ENCODE results near the gene CACNA1B. TPM values are rescaled to one million over a fixed set of nuclear protein-coding genes. Genes with fewer than 3 reads are reported as not detected.

Gene CACNA1B
- total RNA-seq, 6 donors from 2014 or later, result 0.03 to 0.15 (median 0.03) TPM; not detected in 3

DNA sequence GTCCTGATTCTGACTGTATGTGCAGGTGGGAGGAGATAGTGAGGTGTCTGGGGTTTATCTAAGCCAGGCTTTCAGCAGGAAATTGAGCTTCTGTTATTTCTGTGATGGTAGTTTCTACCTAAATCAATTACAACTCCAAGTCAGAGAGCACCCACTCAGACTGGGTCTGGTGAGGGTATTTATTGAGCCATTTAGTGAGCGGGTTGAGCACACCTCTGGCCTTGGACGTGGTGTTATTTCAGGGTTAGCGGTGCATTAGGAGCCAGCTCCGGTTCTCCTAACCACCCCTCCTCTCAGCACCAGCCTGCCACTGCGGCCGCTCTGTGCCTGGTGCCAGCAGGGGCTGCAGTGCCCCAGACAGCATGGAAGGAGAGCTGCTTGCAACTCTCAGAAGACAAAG lies 238.9 kb downstream of the CACNA1B start:
- Histone ChIP-seq H3K9me3 (no peaks in the 10 kb centered on the region), H3K4me3 (no peak overlapping the region), H3K4me1 (no peaks in the 10 kb centered on the region), H3K27me3 (no peaks in the 10 kb centered on the region), H3K27ac (no peak overlapping the region), H3K36me3 (no peaks in the 10 kb centered on the region)
- ATAC-seq (ENCODE audit: low FRiP score in 2 of 2) (no peak), DNase-seq (peak; percentile 6 to 33)
- TF ChIP-seq, protein P1, sequence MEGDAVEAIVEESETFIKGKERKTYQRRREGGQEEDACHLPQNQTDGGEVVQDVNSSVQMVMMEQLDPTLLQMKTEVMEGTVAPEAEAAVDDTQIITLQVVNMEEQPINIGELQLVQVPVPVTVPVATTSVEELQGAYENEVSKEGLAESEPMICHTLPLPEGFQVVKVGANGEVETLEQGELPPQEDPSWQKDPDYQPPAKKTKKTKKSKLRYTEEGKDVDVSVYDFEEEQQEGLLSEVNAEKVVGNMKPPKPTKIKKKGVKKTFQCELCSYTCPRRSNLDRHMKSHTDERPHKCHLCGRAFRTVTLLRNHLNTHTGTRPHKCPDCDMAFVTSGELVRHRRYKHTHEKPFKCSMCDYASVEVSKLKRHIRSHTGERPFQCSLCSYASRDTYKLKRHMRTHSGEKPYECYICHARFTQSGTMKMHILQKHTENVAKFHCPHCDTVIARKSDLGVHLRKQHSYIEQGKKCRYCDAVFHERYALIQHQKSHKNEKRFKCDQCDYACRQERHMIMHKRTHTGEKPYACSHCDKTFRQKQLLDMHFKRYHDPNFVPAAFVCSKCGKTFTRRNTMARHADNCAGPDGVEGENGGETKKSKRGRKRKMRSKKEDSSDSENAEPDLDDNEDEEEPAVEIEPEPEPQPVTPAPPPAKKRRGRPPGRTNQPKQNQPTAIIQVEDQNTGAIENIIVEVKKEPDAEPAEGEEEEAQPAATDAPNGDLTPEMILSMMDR (IDR thresholded peaks at IDR 0.05), result no peak
- TF ChIP-seq POLR2A (IDR thresholded peaks at IDR 0.05) (no peak), POLR2AphosphoS5 (IDR thresholded peaks at IDR 0.05) (no peak), EP300 (IDR thresholded peaks at IDR 0.05) (no peak)
- WGBS, 2 donors, result 86 to 87% methylated on average over 6 of the region's 6 CpGs

- TF ChIP-seq POLR2A (IDR thresholded peaks at IDR 0.05), result no peak
- TF ChIP-seq POLR2AphosphoS5 (IDR thresholded peaks at IDR 0.05), result no peak
- TF ChIP-seq EP300 (IDR thresholded peaks at IDR 0.05), result no peak
- TF ChIP-seq, protein P1 (IDR thresholded peaks at IDR 0.05), result no peak
- no peaks in the 10 kb centered on the region for H3K9me3 ChIP-seq
- no peaks in the 10 kb centered on the region for H3K4me1 ChIP-seq
- H3K4me3 ChIP-seq, result no peak overlapping the region
- ATAC-seq (ENCODE audit: low FRiP score in 2 of 2) (no peak), DNase-seq (peak in 1 of 2 donors; percentile 43)
- H3K36me3 ChIP-seq, result no peaks in the 10 kb centered on the region
- WGBS, 2 donors, result 77 to 82% methylated on average over 12 to 14 of the region's 14 CpGs
- H3K27ac ChIP-seq, result no peak overlapping the region
- no peaks in the 10 kb centered on the region for H3K27me3 ChIP-seq
These were observed 239.6 kb downstream of the CACNA1B start for GRCh38 chr9:138117101-138117750.

DNA sequence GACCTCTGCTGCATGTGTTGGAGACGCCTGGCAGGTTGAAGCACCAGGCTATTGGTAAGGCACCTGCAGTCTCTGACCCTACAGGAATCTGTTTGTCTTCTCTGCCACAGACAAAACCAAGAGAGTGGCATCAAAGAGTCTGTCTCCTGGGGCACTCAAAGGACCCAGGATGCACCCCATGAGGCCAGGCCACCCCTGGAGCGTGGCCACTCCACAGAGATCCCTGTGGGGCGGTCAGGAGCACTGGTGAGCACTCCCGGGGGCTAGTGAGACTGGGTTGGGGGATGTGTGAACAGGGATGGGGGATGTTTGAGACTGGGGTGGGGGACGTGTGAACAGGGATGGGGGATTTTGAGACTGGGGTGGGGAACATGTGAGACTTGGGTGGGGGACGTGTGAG lies 240.3 kb downstream of the CACNA1B start:
- ATAC-seq (ENCODE audit: low FRiP score in 2 of 2) (no peak), DNase-seq (no peak)
- WGBS, 2 donors, result 66 to 80% methylated on average over 2 to 3 of the region's 6 CpGs
- Histone ChIP-seq H3K36me3 (no peaks in the 10 kb centered on the region), H3K4me3 (no peak overlapping the region), H3K4me1 (no peaks in the 10 kb centered on the region), H3K27me3 (no peaks in the 10 kb centered on the region), H3K9me3 (no peaks in the 10 kb centered on the region), H3K27ac (no peak overlapping the region)
- TF ChIP-seq POLR2AphosphoS5 (IDR thresholded peaks at IDR 0.05) (no peak), POLR2A (IDR thresholded peaks at IDR 0.05) (no peak), EP300 (IDR thresholded peaks at IDR 0.05) (no peak)
- TF ChIP-seq, protein P1 (IDR thresholded peaks at IDR 0.05), result no peak

GRCh38 chr9:138118601-138119071 lies 241.1 kb downstream of the CACNA1B start:
- TF ChIP-seq EP300 (IDR thresholded peaks at IDR 0.05), result no peak
- no peak for TF ChIP-seq POLR2A (IDR thresholded peaks at IDR 0.05)
- TF ChIP-seq, protein P1 (IDR thresholded peaks at IDR 0.05), result no peak
- TF ChIP-seq POLR2AphosphoS5 (IDR thresholded peaks at IDR 0.05), result no peak
- H3K27ac ChIP-seq, result no peak overlapping the region
- no peaks in the 10 kb centered on the region for H3K4me1 ChIP-seq
- H3K4me3 ChIP-seq, result no peak overlapping the region
- no peaks in the 10 kb centered on the region for H3K9me3 ChIP-seq
- H3K36me3 ChIP-seq, result no peaks in the 10 kb centered on the region
- 87 to 88% methylated on average over 8 to 13 of the region's 14 CpGs for WGBS, 2 donors
- DNase-seq (peak in 1 of 2 donors; percentile 75), ATAC-seq (ENCODE audit: low FRiP score in 2 of 2) (no peak)
- H3K27me3 ChIP-seq, result no peaks in the 10 kb centered on the region

Data from upper lobe of left lung (tissue), 6 donors.